GM12878 (cell line): Measurements from ENCODE around the gene HAP1. TPM values are rescaled to one million over a fixed set of nuclear protein-coding genes. Genes with fewer than 3 reads are reported as not detected.

ENCODE experiments used
- ATAC-seq: fragments of 200-7000 bp; cut with Tn5 transposase; 3 replicates; pipeline ENCODE4 v1.9.1; 2020; ENCODE audit warnings: mild to moderate bottlenecking, moderate library complexity
- BruUV-seq: library from RNA; stranded (reverse); fragments of 400-500 nt; replicated peaks from 2 replicates; lab custom pipeline; 2021; lab: Mats Ljungman, UMichigan
- CTCF ChIA-PET: fragments of 300-600 bp; sonication (Branson Sonifier 250); formaldehyde crosslinking; extraction: SDS; loops from one replicate; lab custom pipeline; 2021; ENCODE audit warnings: inconsistent platforms; lab: Yijun Ruan, JAX
- POLR2A ChIA-PET: fragments of 350-600 bp; formaldehyde crosslinking; extraction: SDS; loops from one replicate; lab custom pipeline; 2021; ENCODE audit warnings: inconsistent platforms; lab: Charles Lee
- RAD21 ChIA-PET: fragments of 300-600 bp; sonication (Branson Sonifier 250); formaldehyde crosslinking; loops from one replicate; lab custom pipeline; 2023; ENCODE audit warnings: antibody characterized with exemption; ENCODE audit not compliant: unreplicated experiment; lab: Charles Lee
- SMC1A ChIA-PET: fragments of 300-600 bp; sonication (Branson Sonifier 250); formaldehyde crosslinking; loops from one replicate; lab custom pipeline; 2023; ENCODE audit not compliant: unreplicated experiment, uncharacterized antibody; lab: Charles Lee
- DNase-seq: peaks from one replicate; pipeline ENCODE4 v3.0.0-alpha.2; 2011; ENCODE audit warnings: low read depth, low spot score
- FAIRE-seq: peaks from 3 replicates; lab custom pipeline; 2011; peaks lifted over from hg19 to GRCh38; lab: Jason Lieb, UNC
- H2AFZ ChIP-seq: 2 replicates; pipeline ENCODE4 v1.6.0; 2011; ENCODE audit warnings: low read depth, low read length, control low read depth; ENCODE audit not compliant: control insufficient read depth
- H3K27ac ChIP-seq: 2 replicates; pipeline ENCODE4 v1.5.1; 2011; ENCODE audit warnings: control low read depth; ENCODE audit not compliant: control insufficient read depth, insufficient read depth
- H3K27me3 ChIP-seq, 2 experiments: replicated peaks in 1 of 2; 2 replicates each; pipeline versions ENCODE4 v1.6.0 to v1.6.1; 2011; ENCODE audit warnings: low read length in 1 of 2; ENCODE audit not compliant: control insufficient read depth in 2 of 2, insufficient read depth in 2 of 2
- H3K36me3 ChIP-seq, 2 experiments: 2 replicates each; pipeline ENCODE4 v1.5.1; 2011; ENCODE audit warnings: low read length in 1 of 2; ENCODE audit not compliant: control insufficient read depth in 2 of 2, insufficient read depth in 2 of 2
- H3K4me1 ChIP-seq: 2 replicates; pipeline ENCODE4 v1.6.1; 2011; ENCODE audit warnings: mild to moderate bottlenecking, low read length, moderate library complexity, mixed read lengths; ENCODE audit not compliant: control insufficient read depth, insufficient read depth
- H3K4me2 ChIP-seq: 2 replicates; pipeline ENCODE4 v1.6.0; 2011; ENCODE audit warnings: control low read depth; ENCODE audit not compliant: control insufficient read depth, insufficient read depth
- H3K4me3 ChIP-seq: fragments of 200-600 bp; sonication (generic); 2 replicates; pipeline ENCODE4 v1.5.1; 2016
- H3K79me2 ChIP-seq: 2 replicates; pipeline ENCODE4 v1.6.0; 2011; ENCODE audit warnings: low read length; ENCODE audit not compliant: control insufficient read depth, insufficient read depth
- H3K9ac ChIP-seq: 2 replicates; pipeline ENCODE4 v1.8.0; 2011; ENCODE audit warnings: low read length, control low read depth, mixed read lengths; ENCODE audit not compliant: control insufficient read depth, insufficient read depth
- H3K9me3 ChIP-seq: replicated peaks from 3 replicates; pipeline ENCODE4 v1.5.1; 2011; ENCODE audit warnings: mild to moderate bottlenecking, low read length; ENCODE audit not compliant: control insufficient read depth, insufficient read depth
- H4K20me1 ChIP-seq: 2 replicates; pipeline ENCODE4 v1.6.0; 2011; ENCODE audit not compliant: control insufficient read depth, insufficient read depth
- ASH2L ChIP-seq: fragments of 300-600, 200-600 bp; sonication (generic); IDR thresholded peaks from 2 replicates; pipeline ENCODE4 v1.6.1; 2017; ENCODE audit warnings: low read depth, mild to moderate bottlenecking, borderline replicate concordance
- BCL11A ChIP-seq: IDR thresholded peaks from 2 replicates; pipeline ENCODE4 v1.6.1; 2011; ENCODE audit warnings: low read depth, low read length
- BHLHE40 ChIP-seq, 2 experiments: fragments of 450-650 bp in 1 of 2; IDR thresholded peaks; 2 replicates each; pipeline ENCODE4 v1.6.1; 2011 to 2017; ENCODE audit warnings: low read depth in 2 of 2, borderline replicate concordance in 1 of 2, improper control_type of control experiment in 1 of 2, low read length in 1 of 2, mild to moderate bottlenecking in 1 of 2
- FOS ChIP-seq: IDR thresholded peaks from 3 replicates; pipeline ENCODE4 v1.6.1; 2011; ENCODE audit warnings: borderline replicate concordance; ENCODE audit not compliant: insufficient read length; ENCODE audit errors: extremely low read depth
- HDAC2 ChIP-seq: fragments of 200-600 bp; sonication (generic); IDR thresholded peaks from 2 replicates; pipeline ENCODE4 v1.6.1; 2017
- HSF1 ChIP-seq: fragments of 150-350 bp; IDR thresholded peaks from 2 replicates; pipeline ENCODE4 v1.6.1; 2014; ENCODE audit warnings: mild to moderate bottlenecking, low read depth, low read length
- MEF2A ChIP-seq: IDR thresholded peaks from 2 replicates; pipeline ENCODE4 v1.6.1; 2011; ENCODE audit warnings: low read depth, mild to moderate bottlenecking, low read length, moderate library complexity; ENCODE audit not compliant: insufficient read depth
- RB1 ChIP-seq: fragments of 450-650 bp; formaldehyde crosslinking; IDR thresholded peaks from 2 replicates; pipeline ENCODE4 v1.6.1; 2017; ENCODE audit warnings: mild to moderate bottlenecking, borderline replicate concordance
- SREBF1 ChIP-seq: IDR thresholded peaks from 2 replicates; pipeline ENCODE4 v1.6.1; 2012; ENCODE audit warnings: mild to moderate bottlenecking, low read length
- ZBED1 ChIP-seq: IDR thresholded peaks from 2 replicates; pipeline ENCODE4 v1.6.1; 2016; ENCODE audit warnings: borderline replicate concordance
- ZNF24 ChIP-seq: fragments of 450-650 bp; IDR thresholded peaks from 2 replicates; pipeline ENCODE4 v1.6.1; 2017; ENCODE audit warnings: antibody characterized with exemption, mild to moderate bottlenecking
- ZNF622 ChIP-seq: fragments of 450-650 bp; IDR thresholded peaks from 2 replicates; pipeline ENCODE4 v1.6.1; 2017; ENCODE audit warnings: mild to moderate bottlenecking, inconsistent platforms
- WGBS: methylation state at CpG from one replicate; pipeline ENCODE4 v1.1.6; 2016; ENCODE audit warnings: low lambda C conversion rate; ENCODE audit not compliant: insufficient replicate concordance, insufficient coverage; ENCODE audit errors: missing lambda C conversion rate; 5-methylcytosine and 5-hydroxymethylcytosine counted together
- in situ Hi-C: fragments of 300-500 bp; cut with MboI; formaldehyde crosslinking; loops from 9 replicates; pipeline ENCODE4 v1.14.3; 2018; ENCODE audit warnings: mixed read lengths
- intact Hi-C: fragments of 100-400 bp; cut with micrococcal nuclease; formaldehyde crosslinking; loops from one replicate; pipeline ENCODE4 v1.14.2; 2022; ENCODE audit not compliant: unreplicated experiment
- polyA plus RNA-seq, 11 experiments: library from polyadenylated mRNA; depleted of rRNA in 4 of 11; unstranded in 6 of 11; stranded (reverse) in 5 of 11; fragments of >200 nt; fragmentation: Nextera tagmentation in 4 of 11; fragmentation: Illumina TruSeq in 1 of 11; extraction: Ambion mirVana in 4 of 11; extraction: Trizol in 1 of 11; gene quantifications; 1 replicate in 1 of 11; 2 replicates in 10 of 11; pipeline versions ENCODE4 v1.2.1 to v1.2.3, GENCODE V29; 2011 to 2016; ENCODE audit warnings: inconsistent platforms in 2 of 11, missing spikeins in 2 of 11, low read depth in 1 of 11
- total RNA-seq, 4 experiments: library from RNA; depleted of rRNA in 3 of 4; stranded (reverse); fragments of >200 nt in 3 of 4; fragmentation: Illumina TruSeq in 1 of 4; extraction: Trizol in 1 of 4; gene quantifications; 2 replicates each; pipeline versions ENCODE4 v1.2.1 to v1.2.3, GENCODE V29; 2013 to 2021
- TF ChIP-seq, protein P1 (sequence below): IDR thresholded peaks from 2 replicates; pipeline ENCODE4 v1.6.1; 2012; ENCODE audit warnings: low read length, inconsistent platforms
- TF ChIP-seq, protein P2 (sequence below): IDR thresholded peaks from 2 replicates; pipeline ENCODE4 v1.6.1; 2011; ENCODE audit warnings: low read depth, mild to moderate bottlenecking, low read length, moderate library complexity, borderline replicate concordance; ENCODE audit errors: extremely low read depth
- TF ChIP-seq, protein P3 (sequence below): IDR thresholded peaks from 2 replicates; pipeline ENCODE4 v1.6.1; 2011; ENCODE audit warnings: borderline replicate concordance, low read depth, mild to moderate bottlenecking, moderate library complexity, mixed read lengths, low read length; ENCODE audit not compliant: insufficient read depth; ENCODE audit errors: extremely low read length
- TF ChIP-seq, protein P4 (sequence below): fragments of 450-650 bp; IDR thresholded peaks from 2 replicates; pipeline ENCODE4 v1.6.1; 2018; ENCODE audit warnings: borderline replicate concordance, mild to moderate bottlenecking; ENCODE audit not compliant: partially characterized antibody

The HAP1 gene
- total and polyA plus RNA-seq, 10 of the 15 experiments (the other 5 are each of a cell fraction or from before 2014, with no cell fraction given): not detected

DNA sequence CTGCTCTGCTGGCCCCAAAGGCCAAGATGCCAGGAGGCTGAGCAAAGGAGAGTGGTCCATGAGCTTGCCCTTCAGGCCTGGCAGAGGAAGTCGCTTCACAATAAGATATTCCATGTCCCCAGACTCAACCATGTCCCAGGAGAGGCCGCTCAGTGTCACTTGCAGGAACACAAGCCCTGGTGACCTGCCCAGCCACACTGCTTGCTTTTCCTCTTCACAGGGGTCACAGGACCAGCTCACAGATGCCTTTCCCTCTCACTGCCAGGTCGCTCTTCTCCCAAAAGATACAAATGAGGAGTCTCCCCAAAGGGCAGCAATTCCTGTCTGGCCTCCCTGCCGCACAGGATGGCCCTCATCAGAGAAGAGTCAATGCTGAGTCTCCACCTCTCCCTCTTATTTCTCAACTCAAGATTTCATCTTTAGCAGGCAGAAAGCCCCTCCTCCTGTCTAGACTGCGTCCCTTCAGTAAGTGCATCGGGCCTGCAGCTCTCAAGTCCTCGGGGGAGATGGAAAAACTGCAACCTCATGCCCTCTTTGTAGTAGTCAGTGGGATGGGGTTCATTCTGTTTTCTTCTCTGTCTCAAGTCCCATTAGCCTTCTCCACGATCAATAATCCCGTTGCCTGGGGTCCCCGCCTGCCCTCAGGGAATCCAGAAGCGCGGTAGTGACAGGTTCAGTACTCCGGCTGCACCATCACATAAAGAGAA lies 47.1 kb upstream of the HAP1 start:
- RAD21 ChIA-PET: no interaction called here
- BruUV-seq: no TSS peak
- intact Hi-C loops (no loop called here), in situ Hi-C loops (no loop called here)
- Histone ChIP-seq H4K20me1 (no peaks in the 10 kb centered on the region), H3K4me1 (peaks cover 13% of the 10 kb centered on the region), H3K27ac (no peak overlapping the region), H3K4me2 (no peak overlapping the region), H3K9me3 (no peaks in the 10 kb centered on the region), H3K79me2 (no peaks in the 10 kb centered on the region), H3K9ac (no peak overlapping the region), H3K36me3 (no peaks in the 10 kb centered on the region), H2AFZ (no peak overlapping the region), H3K27me3 (peaks cover 0 to 6% of the 10 kb centered on the region in 2 experiments; a peak in 2 of 4 replicates), H3K4me3 (no peak overlapping the region)
- DNase-seq (no peak), ATAC-seq (no peak), FAIRE-seq (no peak)
- WGBS: 21% methylated on average over 13 of the region's 13 CpGs
- CTCF ChIA-PET: no interaction called here
- POLR2A ChIA-PET: interaction anchor here (0.6 kb wide), 1 partner anchor 54 kb away, joined by 3 read pairs; no protein-coding TSS in a partner anchor
- TF ChIP-seq HSF1 (no peak), MEF2A (no peak), ZBED1 (no peak), BHLHE40 (IDR thresholded peaks at IDR 0.05; ENCODE audit: borderline replicate concordance in 1 of 2, low read depth in 2 of 2, low read length in 1 of 2) (no peak), RB1 (no peak), FOS (no peak), ASH2L (no peak), ZNF24 (no peak), ZNF622 (no peak), HDAC2 (no peak), SREBF1 (no peak), BCL11A (no peak)
- TF ChIP-seq, protein P1, sequence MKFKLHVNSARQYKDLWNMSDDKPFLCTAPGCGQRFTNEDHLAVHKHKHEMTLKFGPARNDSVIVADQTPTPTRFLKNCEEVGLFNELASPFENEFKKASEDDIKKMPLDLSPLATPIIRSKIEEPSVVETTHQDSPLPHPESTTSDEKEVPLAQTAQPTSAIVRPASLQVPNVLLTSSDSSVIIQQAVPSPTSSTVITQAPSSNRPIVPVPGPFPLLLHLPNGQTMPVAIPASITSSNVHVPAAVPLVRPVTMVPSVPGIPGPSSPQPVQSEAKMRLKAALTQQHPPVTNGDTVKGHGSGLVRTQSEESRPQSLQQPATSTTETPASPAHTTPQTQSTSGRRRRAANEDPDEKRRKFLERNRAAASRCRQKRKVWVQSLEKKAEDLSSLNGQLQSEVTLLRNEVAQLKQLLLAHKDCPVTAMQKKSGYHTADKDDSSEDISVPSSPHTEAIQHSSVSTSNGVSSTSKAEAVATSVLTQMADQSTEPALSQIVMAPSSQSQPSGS: no peak
- TF ChIP-seq, protein P2, sequence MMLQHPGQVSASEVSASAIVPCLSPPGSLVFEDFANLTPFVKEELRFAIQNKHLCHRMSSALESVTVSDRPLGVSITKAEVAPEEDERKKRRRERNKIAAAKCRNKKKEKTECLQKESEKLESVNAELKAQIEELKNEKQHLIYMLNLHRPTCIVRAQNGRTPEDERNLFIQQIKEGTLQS: no peak
- TF ChIP-seq, protein P3, sequence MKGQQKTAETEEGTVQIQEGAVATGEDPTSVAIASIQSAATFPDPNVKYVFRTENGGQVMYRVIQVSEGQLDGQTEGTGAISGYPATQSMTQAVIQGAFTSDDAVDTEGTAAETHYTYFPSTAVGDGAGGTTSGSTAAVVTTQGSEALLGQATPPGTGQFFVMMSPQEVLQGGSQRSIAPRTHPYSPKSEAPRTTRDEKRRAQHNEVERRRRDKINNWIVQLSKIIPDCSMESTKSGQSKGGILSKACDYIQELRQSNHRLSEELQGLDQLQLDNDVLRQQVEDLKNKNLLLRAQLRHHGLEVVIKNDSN: no peak
- TF ChIP-seq, protein P4, sequence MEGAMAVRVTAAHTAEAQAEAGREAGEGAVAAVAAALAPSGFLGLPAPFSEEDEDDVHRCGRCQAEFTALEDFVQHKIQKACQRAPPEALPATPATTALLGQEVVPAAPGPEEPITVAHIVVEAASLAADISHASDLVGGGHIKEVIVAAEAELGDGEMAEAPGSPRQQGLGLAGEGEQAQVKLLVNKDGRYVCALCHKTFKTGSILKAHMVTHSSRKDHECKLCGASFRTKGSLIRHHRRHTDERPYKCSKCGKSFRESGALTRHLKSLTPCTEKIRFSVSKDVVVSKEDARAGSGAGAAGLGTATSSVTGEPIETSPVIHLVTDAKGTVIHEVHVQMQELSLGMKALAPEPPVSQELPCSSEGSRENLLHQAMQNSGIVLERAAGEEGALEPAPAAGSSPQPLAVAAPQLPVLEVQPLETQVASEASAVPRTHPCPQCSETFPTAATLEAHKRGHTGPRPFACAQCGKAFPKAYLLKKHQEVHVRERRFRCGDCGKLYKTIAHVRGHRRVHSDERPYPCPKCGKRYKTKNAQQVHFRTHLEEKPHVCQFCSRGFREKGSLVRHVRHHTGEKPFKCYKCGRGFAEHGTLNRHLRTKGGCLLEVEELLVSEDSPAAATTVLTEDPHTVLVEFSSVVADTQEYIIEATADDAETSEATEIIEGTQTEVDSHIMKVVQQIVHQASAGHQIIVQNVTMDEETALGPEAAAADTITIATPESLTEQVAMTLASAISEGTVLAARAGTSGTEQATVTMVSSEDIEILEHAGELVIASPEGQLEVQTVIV: no peak
- SMC1A ChIA-PET: interaction anchor here (1.3 kb wide), 1 partner anchor 20 kb away, joined by 3 read pairs; no protein-coding TSS in a partner anchor
